IMR-90 (cell line): ENCODE data around the gene TAS1R1. TPM values are rescaled to one million over a fixed set of nuclear protein-coding genes. Genes with fewer than 3 reads are reported as not detected.

Experiments
- ATAC-seq: fragments of 200-7000 bp; cut with Tn5 transposase; 2 replicates; pipeline ENCODE4 v1.9.1; 2020; ENCODE audit warnings: low read depth, mild to moderate bottlenecking, moderate library complexity
- BruUV-seq: library from RNA; stranded (reverse); fragments of 400-500 nt; replicated peaks from 2 replicates; lab custom pipeline; 2021; lab: Mats Ljungman, UMichigan
- CTCF ChIA-PET: fragments of 300-600 bp; formaldehyde crosslinking; extraction: SDS; loops from one replicate; lab custom pipeline; 2021; ENCODE audit warnings: antibody characterized with exemption; lab: Yijun Ruan, JAX
- POLR2A ChIA-PET: fragments of 300-600 bp; sonication (Branson Sonifier 250); formaldehyde crosslinking; loops from one replicate; lab custom pipeline; 2022; ENCODE audit warnings: antibody characterized with exemption; ENCODE audit not compliant: unreplicated experiment; lab: Charles Lee
- DNase-seq: peaks from one replicate; pipeline ENCODE4 v3.0.0; 2013
- H2AFZ ChIP-seq: replicated peaks from 2 replicates; pipeline ENCODE3; 2013; ENCODE audit warnings: low read length, mild to moderate bottlenecking; ENCODE audit not compliant: poor library complexity
- H2AK5ac ChIP-seq: 2 replicates; pipeline ENCODE4 v1.6.1; 2013; ENCODE audit warnings: low read depth, low read length, inconsistent platforms
- H2AK9ac ChIP-seq: replicated peaks from 2 replicates; pipeline ENCODE3; 2013; ENCODE audit warnings: mild to moderate bottlenecking, low read depth, low read length, moderate library complexity; ENCODE audit not compliant: poor library complexity
- H2BK120ac ChIP-seq: 2 replicates; pipeline ENCODE4 v1.6.1; 2013; ENCODE audit warnings: low read depth, low read length, inconsistent platforms
- H2BK15ac ChIP-seq: 3 replicates; pipeline ENCODE4 v1.6.1; 2013; ENCODE audit warnings: low read depth, low read length, inconsistent platforms
- H2BK20ac ChIP-seq: 2 replicates; pipeline ENCODE4 v1.6.1; 2013; ENCODE audit warnings: low read depth, mild to moderate bottlenecking, inconsistent platforms, low read length, moderate library complexity
- H2BK5ac ChIP-seq: 2 replicates; pipeline ENCODE4 v1.6.1; 2013; ENCODE audit warnings: mild to moderate bottlenecking, low read depth, low read length, inconsistent platforms; ENCODE audit not compliant: poor library complexity, severe bottlenecking
- H3K14ac ChIP-seq: replicated peaks from 2 replicates; pipeline ENCODE4 v1.6.1; 2013; ENCODE audit warnings: low read depth, low read length, inconsistent platforms
- H3K18ac ChIP-seq: 2 replicates; pipeline ENCODE4 v1.6.1; 2013; ENCODE audit warnings: low read depth, low read length, control low read depth
- H3K23ac ChIP-seq: 2 replicates; pipeline ENCODE4 v1.6.1; 2013; ENCODE audit warnings: low read depth, low read length, inconsistent platforms
- H3K27ac ChIP-seq: 2 replicates; pipeline ENCODE4 v1.5.1; 2013; ENCODE audit warnings: mild to moderate bottlenecking, control low read depth, low read length; ENCODE audit not compliant: insufficient read depth
- H3K27me3 ChIP-seq: 2 replicates; pipeline ENCODE4 v1.6.1; 2013; ENCODE audit warnings: low read length; ENCODE audit not compliant: control insufficient read depth, insufficient read depth
- H3K36me3 ChIP-seq: 2 replicates; pipeline ENCODE4 v1.6.1; 2013; ENCODE audit warnings: low read length, mixed read lengths; ENCODE audit not compliant: control insufficient read depth, insufficient read depth
- H3K4ac ChIP-seq: 2 replicates; pipeline ENCODE4 v1.6.1; 2013; ENCODE audit warnings: low read depth, low read length, inconsistent platforms
- H3K4me1 ChIP-seq: 2 replicates; pipeline ENCODE4 v1.6.1; 2013; ENCODE audit warnings: low read length, mixed read lengths; ENCODE audit not compliant: control insufficient read depth, insufficient read depth
- H3K4me2 ChIP-seq: 2 replicates; pipeline ENCODE4 v1.6.1; 2013; ENCODE audit warnings: low read depth, mild to moderate bottlenecking, control low read depth, low read length, moderate library complexity
- H3K4me3 ChIP-seq: 2 replicates; pipeline ENCODE4 v1.5.1; 2013; ENCODE audit warnings: low read depth, mild to moderate bottlenecking, control low read depth, low read length, moderate library complexity; ENCODE audit not compliant: insufficient read depth
- H3K56ac ChIP-seq: 2 replicates; pipeline ENCODE4 v1.6.1; 2013; ENCODE audit warnings: low read length, inconsistent platforms; ENCODE audit not compliant: insufficient read depth; ENCODE audit errors: extremely low read depth
- H3K79me1 ChIP-seq, 2 experiments: 2 replicates each; pipeline ENCODE4 v1.6.1; 2013; ENCODE audit warnings: low read length in 2 of 2, inconsistent platforms in 1 of 2, low read depth in 1 of 2
- H3K9ac ChIP-seq: 2 replicates; pipeline ENCODE4 v1.6.1; 2013; ENCODE audit warnings: low read depth, low read length, control low read depth
- H3K9me1 ChIP-seq: 2 replicates; pipeline ENCODE4 v1.6.1; 2013; ENCODE audit warnings: low read length, inconsistent platforms; ENCODE audit not compliant: insufficient read depth
- H3K9me3 ChIP-seq: 2 replicates; pipeline ENCODE4 v1.6.1; 2013; ENCODE audit warnings: low read length; ENCODE audit not compliant: control insufficient read depth, insufficient read depth
- H4K20me1 ChIP-seq: 2 replicates; pipeline ENCODE4 v1.6.1; 2013; ENCODE audit warnings: low read length, inconsistent platforms; ENCODE audit not compliant: insufficient read depth
- H4K5ac ChIP-seq: 2 replicates; pipeline ENCODE4 v1.6.1; 2013; ENCODE audit warnings: mild to moderate bottlenecking, low read depth, low read length, control low read depth
- H4K8ac ChIP-seq, 2 experiments: 2 replicates each; pipeline ENCODE4 v1.6.1; 2013; ENCODE audit warnings: low read depth in 2 of 2, low read length in 2 of 2, control low read depth in 1 of 2, inconsistent platforms in 1 of 2
- H4K91ac ChIP-seq: 2 replicates; pipeline ENCODE4 v1.6.1; 2013; ENCODE audit warnings: low read depth, low read length, inconsistent platforms; ENCODE audit not compliant: insufficient read depth
- MAFK ChIP-seq: IDR thresholded peaks from 2 replicates; pipeline ENCODE4 v1.6.1; 2012; ENCODE audit warnings: low read depth, low read length, improper control_type of control experiment
- NFE2L2 ChIP-seq: fragments of 150-350 bp; IDR thresholded peaks from 2 replicates; pipeline ENCODE4 v1.6.1; 2016; ENCODE audit warnings: low read depth, mild to moderate bottlenecking, low read length
- WGBS, 2 experiments: methylation state at CpG; one replicate each; pipeline versions ENCODE4 v1.1.5 to v1.1.7; 2013; ENCODE audit warnings: missing lambda C conversion rate in 2 of 2; ENCODE audit not compliant: insufficient read length in 1 of 2; ENCODE audit errors: extremely low coverage in 2 of 2; 5-methylcytosine and 5-hydroxymethylcytosine counted together
- dilution Hi-C: fragments of 300-500 bp; cut with HindIII; formaldehyde crosslinking; loops from one replicate; pipeline ENCODE4 v1.14.3; 2018; ENCODE audit warnings: low sequenced_read_pairs; ENCODE audit not compliant: unreplicated experiment
- in situ Hi-C: fragments of 300-500 bp; cut with MboI; formaldehyde crosslinking; loops from 3 replicates; pipeline ENCODE4 v1.14.3; 2019; ENCODE audit warnings: low sequenced_read_pairs, inconsistent platforms, mixed read lengths
- intact Hi-C: fragments of 100-400 bp; cut with micrococcal nuclease; formaldehyde crosslinking; loops from 2 replicates; pipeline ENCODE4 v1.10.0; 2022
- polyA plus RNA-seq, 3 experiments: library from polyadenylated mRNA; depleted of rRNA; stranded (reverse); fragments of >200 nt; gene quantifications; 2 replicates each; pipeline ENCODE4 v1.2.3, GENCODE V29; 2012; ENCODE audit warnings: low replicate concordance in 1 of 3
- total RNA-seq: library from RNA; depleted of rRNA; stranded (reverse); fragments of >200 nt; gene quantifications from 2 replicates; pipeline ENCODE4 v1.2.3, GENCODE V29; 2012

The TAS1R1 gene
- total and polyA plus RNA-seq, 2 of the 4 experiments (the other 2 are of a cell fraction): 0.05 TPM; not detected in 1

GRCh38 chr1:6572653-6573383 lies 17.7 kb downstream of the TAS1R1 start:
- Histone ChIP-seq H2BK120ac (no peak overlapping the region), H4K91ac (no peak overlapping the region), H3K4me3 (no peak overlapping the region), H3K56ac (no peak overlapping the region), H3K4ac (no peak overlapping the region), H2AK5ac (no peak overlapping the region), H3K79me1 (no peaks in the 10 kb centered on the region), H3K9me1 (no peaks in the 10 kb centered on the region), H2AK9ac (no peak overlapping the region), H4K20me1 (no peaks in the 10 kb centered on the region), H3K27ac (no peak overlapping the region), H3K4me1 (no peaks in the 10 kb centered on the region), H2BK5ac (no peak overlapping the region), H2BK20ac (no peak overlapping the region), H3K9ac (no peak overlapping the region), H4K8ac (no peak overlapping the region), H2AFZ (no peak overlapping the region), H4K5ac (no peak overlapping the region), H3K4me2 (no peak overlapping the region), H3K14ac (no peak overlapping the region), H3K36me3 (no peaks in the 10 kb centered on the region), H3K23ac (no peak overlapping the region), H2BK15ac (no peak overlapping the region), H3K9me3 (peaks cover 10% of the 10 kb centered on the region), H3K18ac (no peak overlapping the region), H3K27me3 (peaks cover 24% of the 10 kb centered on the region)
- no peak for DNase-seq
- 33% methylated on average over 2 of the region's 12 CpGs; no CpG with 5 or more reads in 1 of the 2 experiments for WGBS, 2 experiments
- no TSS peak for BruUV-seq
- in situ Hi-C loops (no loop called here), dilution Hi-C loops (no loop called here), intact Hi-C loops (no loop called here)
- ChIA-PET CTCF (no interaction called here), POLR2A (no interaction called here)
- TF ChIP-seq NFE2L2 (no peak), MAFK (no peak)
- ATAC-seq: no peak
